NCI-H2107 (cell line): ENCODE measurements around the gene MYEOV.

Experiments
- DNase-seq: peaks from one replicate; lab custom pipeline; 2025; lab: John Stamatoyannopoulos, UW

Gene MYEOV

GRCh38 chr11:69342588-69343330 lies 48.8 kb downstream of the MYEOV start:
- DNase-seq = no peak

GRCh38 chr11:69343401-69344321 lies 49.7 kb downstream of the MYEOV start:
- DNase-seq = no peak

GRCh38 chr11:69344570-69345145 lies 50.7 kb downstream of the MYEOV start:
- no peak for DNase-seq
